Fibroblast of lung (primary cell): Measurements from ENCODE around the gene PMIS2. TPM values are rescaled to one million over a fixed set of nuclear protein-coding genes. Genes with fewer than 3 reads are reported as not detected.

ENCODE experiments used
- DNase-seq, 2 donors: peaks; one replicate each; pipeline versions ENCODE4 v3.0.0 to v3.0.0-alpha.2; 2010; ENCODE audit warnings: low read depth in 2 of 2
- H2AFZ ChIP-seq: 2 replicates; pipeline ENCODE4 v1.5.1; 2012; ENCODE audit warnings: low read length, control low read depth, inconsistent platforms
- H3K27ac ChIP-seq: 2 replicates; pipeline ENCODE4 v1.5.1; 2011; ENCODE audit warnings: low read length, control low read depth; ENCODE audit not compliant: insufficient read depth
- H3K27me3 ChIP-seq: 2 replicates; pipeline ENCODE4 v1.5.1; 2011; ENCODE audit warnings: mild to moderate bottlenecking, low read length; ENCODE audit not compliant: control insufficient read depth, insufficient read depth
- H3K36me3 ChIP-seq: 2 replicates; pipeline ENCODE4 v1.5.1; 2011; ENCODE audit warnings: low read length; ENCODE audit not compliant: control insufficient read depth, insufficient read depth
- H3K4me1 ChIP-seq: 2 replicates; pipeline ENCODE4 v1.5.1; 2011; ENCODE audit warnings: low read length; ENCODE audit not compliant: control insufficient read depth, insufficient read depth; ENCODE audit errors: extremely low read depth
- H3K4me2 ChIP-seq: 2 replicates; pipeline ENCODE4 v1.5.1; 2011; ENCODE audit warnings: low read length, control low read depth; ENCODE audit not compliant: insufficient read depth; ENCODE audit errors: extremely low read depth
- H3K4me3 ChIP-seq, 4 experiments: fragments of 200-600 bp in 1 of 4; sonication (generic) in 1 of 4; replicated peaks in 1 of 4; 2 replicates each; pipeline ENCODE4 v1.5.1; 2011 to 2016; ENCODE audit warnings: low read length in 4 of 4, low read depth in 3 of 4, mild to moderate bottlenecking in 3 of 4, control low read depth in 2 of 4, inconsistent platforms in 1 of 4, mixed read lengths in 1 of 4; ENCODE audit not compliant: insufficient read depth in 1 of 4; ENCODE audit errors: control extremely low read depth in 1 of 4
- H3K79me2 ChIP-seq: 2 replicates; pipeline ENCODE4 v1.5.1; 2012; ENCODE audit warnings: mild to moderate bottlenecking, low read length, inconsistent platforms; ENCODE audit not compliant: control insufficient read depth, insufficient read depth
- H3K9ac ChIP-seq: 2 replicates; pipeline ENCODE4 v1.5.1; 2011; ENCODE audit warnings: mild to moderate bottlenecking, low read length, control low read depth; ENCODE audit not compliant: insufficient read depth
- H3K9me3 ChIP-seq: 2 replicates; pipeline ENCODE4 v1.5.1; 2012; ENCODE audit warnings: low read depth, low read length; ENCODE audit not compliant: control insufficient read depth, insufficient read depth
- H4K20me1 ChIP-seq: 2 replicates; pipeline ENCODE4 v1.5.1; 2011; ENCODE audit warnings: low read length; ENCODE audit not compliant: control insufficient read depth, insufficient read depth; ENCODE audit errors: extremely low read depth
- CTCF ChIP-seq, 2 donors: IDR thresholded peaks in 1 of 2; conservative IDR thresholded peaks in 1 of 2; 1 replicate in 1 of 2; 2 replicates in 1 of 2; pipeline ENCODE4 v1.5.1; 2011 to 2012; ENCODE audit warnings: low read length in 2 of 2, control low read depth in 1 of 2, inconsistent platforms in 1 of 2, low read depth in 1 of 2, mild to moderate bottlenecking in 1 of 2
- EZH2 ChIP-seq: IDR thresholded peaks from 2 replicates; pipeline ENCODE4 v1.5.1; 2012; ENCODE audit warnings: low read length, control low read depth, mild to moderate bottlenecking; ENCODE audit errors: missing control alignments
- polyA plus RNA-seq, 2 donors: library from polyadenylated mRNA; depleted of rRNA in 1 of 2; stranded (reverse) in 1 of 2; unstranded in 1 of 2; fragments of >200 nt; gene quantifications; 2 replicates each; pipeline ENCODE4 v1.2.1, GENCODE V29; 2011 to 2012; ENCODE audit warnings: missing spikeins in 1 of 2
- total RNA-seq: library from RNA; depleted of rRNA; stranded (reverse); fragments of >200 nt; gene quantifications from 2 replicates; pipeline ENCODE4 v1.2.1, GENCODE V29; 2014

Gene PMIS2
- total and polyA plus RNA-seq, 2 donors (not counting 1 experiment from before 2014, with no cell fraction given) = not detected

GRCh38 chr19:35544110-35544802, 41.7 kb upstream of the PMIS2 start:
- peak overlapping the region; percentile 86 for H3K27ac ChIP-seq
- H3K9me3 ChIP-seq = no peaks in the 10 kb centered on the region
- H3K4me3 ChIP-seq = peak overlapping the region; percentile 71 to 91 (median 74)
- no peaks in the 10 kb centered on the region for H4K20me1 ChIP-seq
- H3K79me2 ChIP-seq = peaks cover 18% of the 10 kb centered on the region
- peaks cover 5% of the 10 kb centered on the region for H3K4me1 ChIP-seq
- peak overlapping the region; percentile 83 for H3K4me2 ChIP-seq
- no peak for TF ChIP-seq CTCF (conservative IDR thresholded peaks at IDR 0.05 in 1 of 2, IDR thresholded peaks at IDR 0.05 in 1 of 2; ENCODE audit: low read depth in 1 of 2, low read length in 2 of 2)
- no peak for TF ChIP-seq EZH2
- H2AFZ ChIP-seq = no peak overlapping the region
- H3K9ac ChIP-seq = peak overlapping the region; percentile 97
- peaks cover 1% of the 10 kb centered on the region for H3K36me3 ChIP-seq
- no peaks in the 10 kb centered on the region for H3K27me3 ChIP-seq
- no peak for DNase-seq

GRCh38 chr19:35545001-35545854, 40.7 kb upstream of the PMIS2 start, which contains the start of gene TMEM147:
TMEM147 (plus strand) TSS chr19:35545626; CDS start chr19:35545740, 114 bp downstream.
- Histone ChIP-seq H3K4me1 (peaks cover 5% of the 10 kb centered on the region), H3K9me3 (no peaks in the 10 kb centered on the region), H3K27me3 (no peaks in the 10 kb centered on the region), H3K4me3 (peak within 1 kb of the TSS; percentile 71 to 91 (median 74)), H3K36me3 (peaks cover 1% of the 10 kb centered on the region), H3K4me2 (peak within 1 kb of the TSS; percentile 83), H3K27ac (peak within 1 kb of the TSS; percentile 86), H2AFZ (peak within 1 kb of the TSS; percentile 77), H3K79me2 (peaks cover 18% of the 10 kb centered on the region), H3K9ac (peak within 1 kb of the TSS; percentile 97), H4K20me1 (no peaks in the 10 kb centered on the region)
- TF ChIP-seq EZH2 = no peak
- TF ChIP-seq CTCF (conservative IDR thresholded peaks at IDR 0.05 in 1 of 2, IDR thresholded peaks at IDR 0.05 in 1 of 2; ENCODE audit: low read depth in 1 of 2, low read length in 2 of 2) = no peak
- DNase-seq = peak; percentile 84 to 87

- Histone ChIP-seq H3K4me2 (peak overlapping the region; percentile 61), H3K9me3 (no peaks in the 10 kb centered on the region), H3K36me3 (peaks cover 1% of the 10 kb centered on the region), H4K20me1 (no peaks in the 10 kb centered on the region), H3K4me3 (peak overlapping the region; percentile 67 to 91 (median 72)), H2AFZ (peak overlapping the region; percentile 77), H3K79me2 (peaks cover 18% of the 10 kb centered on the region), H3K9ac (peak overlapping the region; percentile 97), H3K27ac (peak overlapping the region; percentile 86), H3K27me3 (no peaks in the 10 kb centered on the region), H3K4me1 (peaks cover 5% of the 10 kb centered on the region)
- TF ChIP-seq EZH2 = no peak
- no peak for TF ChIP-seq CTCF (conservative IDR thresholded peaks at IDR 0.05 in 1 of 2, IDR thresholded peaks at IDR 0.05 in 1 of 2; ENCODE audit: low read depth in 1 of 2, low read length in 2 of 2)
- peak; percentile 3 to 18 for DNase-seq
These were observed 40.1 kb upstream of the PMIS2 start for GRCh38 chr19:35545855-35546381.
